ENCODE results near the gene RNF19B.
"Not testable (repeated sequence)": the region's sequence is repeated elsewhere in the genome, so short reads cannot be mapped to it uniquely, and the experiment has no call there.

Gene RNF19B

GRCh38 chr1:32983020-32983419 lies 18.4 kb upstream of the RNF19B start:
- no peak for DNase-seq
- no peak for TF ChIP-seq CTCF (IDR thresholded peaks at IDR 0.05; ENCODE audit: low read depth, low read length, missing control alignments)
- H3K36me3 ChIP-seq (replicated peaks), result no peaks in the 10 kb centered on the region
- in situ Hi-C loops (cut with HindIII; ENCODE audit: low pct_ligation_motif_present, low sequenced_read_pairs), result no loop called here
- H3K27me3 ChIP-seq (replicated peaks), result no peaks in the 10 kb centered on the region
- H3K4me3 ChIP-seq (ENCODE audit: low read depth, low read length), result no peak overlapping the region
- H3K27ac ChIP-seq, result no peak overlapping the region

GRCh38 chr1:32981003-32981901 lies 16.6 kb upstream of the RNF19B start:
- H3K4me3 ChIP-seq (ENCODE audit: low read depth, low read length), result no peak overlapping the region
- in situ Hi-C loops (cut with HindIII; ENCODE audit: low pct_ligation_motif_present, low sequenced_read_pairs), result no loop called here
- peak; percentile 80 for DNase-seq
- no peak for TF ChIP-seq CTCF (IDR thresholded peaks at IDR 0.05; ENCODE audit: low read depth, low read length, missing control alignments)
- H3K27me3 ChIP-seq (replicated peaks), result no peaks in the 10 kb centered on the region
- H3K27ac ChIP-seq, result peak overlapping the region; percentile 74
- no peaks in the 10 kb centered on the region for H3K36me3 ChIP-seq (replicated peaks)

- in situ Hi-C loops (cut with HindIII; ENCODE audit: low pct_ligation_motif_present, low sequenced_read_pairs), result no loop called here
- H3K27ac ChIP-seq, result no peak overlapping the region
These were observed 15.5 kb upstream of the RNF19B start for GRCh38 chr1:32980080-32980479.

GRCh38 chr1:32978854-32979253 lies 14.2 kb upstream of the RNF19B start:
- Histone ChIP-seq H3K4me3 (ENCODE audit: low read depth, low read length) (no peak overlapping the region), H3K27me3 (replicated peaks) (no peaks in the 10 kb centered on the region), H3K27ac (no peak overlapping the region), H3K36me3 (replicated peaks) (no peaks in the 10 kb centered on the region)
- no peak for DNase-seq
- in situ Hi-C loops (cut with HindIII; ENCODE audit: low pct_ligation_motif_present, low sequenced_read_pairs), result no loop called here
- TF ChIP-seq CTCF (IDR thresholded peaks at IDR 0.05; ENCODE audit: low read depth, low read length, missing control alignments), result no peak

More at GRCh38 chr1:32980080-32980479, 15.5 kb upstream of the RNF19B start:
- DNase-seq, result no peak
- no peak for TF ChIP-seq CTCF (IDR thresholded peaks at IDR 0.05; ENCODE audit: low read depth, low read length, missing control alignments)
- Histone ChIP-seq H3K27me3 (replicated peaks) (no peaks in the 10 kb centered on the region), H3K4me3 (ENCODE audit: low read depth, low read length) (no peak overlapping the region), H3K36me3 (replicated peaks) (no peaks in the 10 kb centered on the region)

- in situ Hi-C loops (cut with HindIII; ENCODE audit: low pct_ligation_motif_present, low sequenced_read_pairs), result no loop called here
- no peak overlapping the region for H3K4me3 ChIP-seq (ENCODE audit: low read depth, low read length)
These were observed 13.0 kb upstream of the RNF19B start for GRCh38 chr1:32977546-32978087.

GRCh38 chr1:32975055-32975454 lies 10.4 kb upstream of the RNF19B start:
- H3K27me3 ChIP-seq (replicated peaks); H3K4me3 ChIP-seq (ENCODE audit: low read depth, low read length); H3K36me3 ChIP-seq (replicated peaks); in situ Hi-C loops (cut with HindIII; ENCODE audit: low pct_ligation_motif_present, low sequenced_read_pairs); DNase-seq; H3K27ac ChIP-seq: not testable (repeated sequence)

More at GRCh38 chr1:32977546-32978087, 13.0 kb upstream of the RNF19B start:
- Histone ChIP-seq H3K36me3 (replicated peaks) (no peaks in the 10 kb centered on the region), H3K27ac (no peak overlapping the region), H3K27me3 (replicated peaks) (no peaks in the 10 kb centered on the region)
- no peak for DNase-seq
- TF ChIP-seq CTCF (IDR thresholded peaks at IDR 0.05; ENCODE audit: low read depth, low read length, missing control alignments), result no peak

GRCh38 chr1:32973458-32973857 lies 8.8 kb upstream of the RNF19B start:
- H3K4me3 ChIP-seq (ENCODE audit: low read depth, low read length); in situ Hi-C loops (cut with HindIII; ENCODE audit: low pct_ligation_motif_present, low sequenced_read_pairs); H3K27ac ChIP-seq: not testable (repeated sequence)

More at GRCh38 chr1:32973458-32973857, 8.8 kb upstream of the RNF19B start:
- H3K27me3 ChIP-seq (replicated peaks); DNase-seq; H3K36me3 ChIP-seq (replicated peaks): not testable (repeated sequence)

Measured in brain microvascular endothelial cell (primary cell).